Measurements from ENCODE around the gene MNT.

The MNT gene

DNA sequence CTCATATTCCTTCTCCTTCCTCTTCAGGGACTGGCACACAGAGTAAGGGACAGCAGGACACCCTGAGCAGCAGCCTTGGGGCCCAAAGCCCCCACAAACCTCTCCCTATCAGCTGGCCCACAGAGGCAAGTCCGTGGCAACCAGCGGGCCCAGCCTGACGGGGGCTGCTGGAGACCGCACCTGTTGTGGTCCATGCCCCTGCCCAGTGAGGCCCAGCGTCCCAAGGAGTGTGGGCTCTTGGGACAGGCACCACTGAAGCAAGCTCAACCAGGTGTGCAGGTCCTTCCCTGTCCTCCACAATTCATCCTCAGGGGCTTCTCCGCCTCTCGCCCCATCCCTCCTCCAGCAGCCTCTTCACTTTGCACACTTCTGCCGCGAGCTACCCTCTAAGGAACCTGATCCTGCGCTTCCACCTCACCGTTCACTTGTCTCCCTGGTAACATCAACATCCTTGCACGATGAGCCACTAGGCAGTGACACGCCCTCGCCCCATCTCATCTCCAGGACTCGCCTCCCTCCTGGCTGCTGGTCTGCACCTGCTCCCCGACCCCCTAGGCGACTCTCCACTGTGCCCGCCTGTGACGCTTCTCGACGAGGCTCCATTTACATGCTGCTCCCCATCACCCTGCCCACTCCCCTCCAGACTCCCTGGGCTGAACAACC, 12.7 kb downstream of the MNT start:
- TF ChIP-seq TAF1 (IDR thresholded peaks at IDR 0.05; ENCODE audit: borderline replicate concordance, insufficient read depth, low read length) (no peak), SIN3A (IDR thresholded peaks at IDR 0.05; ENCODE audit: borderline replicate concordance, insufficient read depth, low read length) (no peak), FOXP2 (optimal IDR thresholded peaks at IDR 0.05; ENCODE audit: borderline replicate concordance, extremely low read depth, extremely low read length, insufficient read depth) (no peak), POLR2AphosphoS5 (IDR thresholded peaks at IDR 0.05; ENCODE audit: low read depth, low read length) (no peak)
- TF ChIP-seq, protein P1, sequence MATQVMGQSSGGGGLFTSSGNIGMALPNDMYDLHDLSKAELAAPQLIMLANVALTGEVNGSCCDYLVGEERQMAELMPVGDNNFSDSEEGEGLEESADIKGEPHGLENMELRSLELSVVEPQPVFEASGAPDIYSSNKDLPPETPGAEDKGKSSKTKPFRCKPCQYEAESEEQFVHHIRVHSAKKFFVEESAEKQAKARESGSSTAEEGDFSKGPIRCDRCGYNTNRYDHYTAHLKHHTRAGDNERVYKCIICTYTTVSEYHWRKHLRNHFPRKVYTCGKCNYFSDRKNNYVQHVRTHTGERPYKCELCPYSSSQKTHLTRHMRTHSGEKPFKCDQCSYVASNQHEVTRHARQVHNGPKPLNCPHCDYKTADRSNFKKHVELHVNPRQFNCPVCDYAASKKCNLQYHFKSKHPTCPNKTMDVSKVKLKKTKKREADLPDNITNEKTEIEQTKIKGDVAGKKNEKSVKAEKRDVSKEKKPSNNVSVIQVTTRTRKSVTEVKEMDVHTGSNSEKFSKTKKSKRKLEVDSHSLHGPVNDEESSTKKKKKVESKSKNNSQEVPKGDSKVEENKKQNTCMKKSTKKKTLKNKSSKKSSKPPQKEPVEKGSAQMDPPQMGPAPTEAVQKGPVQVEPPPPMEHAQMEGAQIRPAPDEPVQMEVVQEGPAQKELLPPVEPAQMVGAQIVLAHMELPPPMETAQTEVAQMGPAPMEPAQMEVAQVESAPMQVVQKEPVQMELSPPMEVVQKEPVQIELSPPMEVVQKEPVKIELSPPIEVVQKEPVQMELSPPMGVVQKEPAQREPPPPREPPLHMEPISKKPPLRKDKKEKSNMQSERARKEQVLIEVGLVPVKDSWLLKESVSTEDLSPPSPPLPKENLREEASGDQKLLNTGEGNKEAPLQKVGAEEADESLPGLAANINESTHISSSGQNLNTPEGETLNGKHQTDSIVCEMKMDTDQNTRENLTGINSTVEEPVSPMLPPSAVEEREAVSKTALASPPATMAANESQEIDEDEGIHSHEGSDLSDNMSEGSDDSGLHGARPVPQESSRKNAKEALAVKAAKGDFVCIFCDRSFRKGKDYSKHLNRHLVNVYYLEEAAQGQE (IDR thresholded peaks at IDR 0.05; ENCODE audit: insufficient read depth in 1 of 2, low read depth in 2 of 2, low read length in 2 of 2) = no peak

DNA sequence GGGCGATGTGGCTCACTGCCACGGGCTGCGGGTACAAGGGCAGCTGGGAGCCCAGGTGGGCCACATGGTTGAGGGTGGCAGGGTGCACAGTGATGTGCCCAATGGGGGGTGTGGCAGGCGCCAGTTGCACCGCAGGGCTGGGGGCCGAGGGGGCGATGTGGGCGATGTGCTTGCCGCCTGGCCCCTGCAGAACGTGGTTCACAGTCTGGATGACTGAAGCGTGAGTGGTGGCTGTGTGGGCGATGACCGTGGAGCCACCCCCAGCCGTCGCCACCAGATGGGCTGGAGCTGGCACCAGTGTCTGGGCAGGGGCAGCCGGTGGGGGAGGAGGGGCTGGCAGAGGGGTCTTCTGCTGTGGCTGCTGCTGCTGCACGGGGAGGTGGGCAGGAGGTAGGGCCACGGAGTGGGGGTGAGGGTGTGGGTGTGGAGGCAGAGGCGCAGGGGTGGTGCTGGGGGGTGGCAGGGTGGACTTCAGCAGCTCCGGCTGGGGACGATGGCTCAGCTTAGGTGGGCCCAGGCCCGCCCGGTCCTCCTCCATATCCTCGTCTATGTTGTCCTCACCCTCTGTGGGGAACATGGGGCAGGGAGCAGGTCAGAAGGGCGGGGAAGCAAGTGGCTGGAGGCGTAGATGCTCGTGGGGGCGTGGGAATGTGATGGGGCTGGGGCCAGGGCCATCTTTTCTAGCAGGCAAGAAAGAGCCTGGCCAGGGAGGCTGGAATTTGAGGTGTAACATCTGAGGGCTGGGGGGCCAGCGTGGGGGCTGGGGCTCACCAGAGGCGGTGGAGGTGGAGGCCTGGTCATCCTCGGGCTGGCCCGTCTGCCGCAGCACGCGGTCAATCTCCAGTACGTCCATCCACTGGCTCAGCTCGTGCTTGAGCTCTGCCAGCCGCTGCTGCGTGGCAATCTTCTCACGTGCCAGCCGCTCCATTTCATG, 13.5 kb downstream of the MNT start:
- TF ChIP-seq, protein P1 (IDR thresholded peaks at IDR 0.05; ENCODE audit: insufficient read depth in 1 of 2, low read depth in 2 of 2, low read length in 2 of 2) = no peak
- TF ChIP-seq FOXP2 (optimal IDR thresholded peaks at IDR 0.05; ENCODE audit: borderline replicate concordance, extremely low read depth, extremely low read length, insufficient read depth) (no peak), SIN3A (IDR thresholded peaks at IDR 0.05; ENCODE audit: borderline replicate concordance, insufficient read depth, low read length) (no peak), POLR2AphosphoS5 (IDR thresholded peaks at IDR 0.05; ENCODE audit: low read depth, low read length) (no peak)

DNA sequence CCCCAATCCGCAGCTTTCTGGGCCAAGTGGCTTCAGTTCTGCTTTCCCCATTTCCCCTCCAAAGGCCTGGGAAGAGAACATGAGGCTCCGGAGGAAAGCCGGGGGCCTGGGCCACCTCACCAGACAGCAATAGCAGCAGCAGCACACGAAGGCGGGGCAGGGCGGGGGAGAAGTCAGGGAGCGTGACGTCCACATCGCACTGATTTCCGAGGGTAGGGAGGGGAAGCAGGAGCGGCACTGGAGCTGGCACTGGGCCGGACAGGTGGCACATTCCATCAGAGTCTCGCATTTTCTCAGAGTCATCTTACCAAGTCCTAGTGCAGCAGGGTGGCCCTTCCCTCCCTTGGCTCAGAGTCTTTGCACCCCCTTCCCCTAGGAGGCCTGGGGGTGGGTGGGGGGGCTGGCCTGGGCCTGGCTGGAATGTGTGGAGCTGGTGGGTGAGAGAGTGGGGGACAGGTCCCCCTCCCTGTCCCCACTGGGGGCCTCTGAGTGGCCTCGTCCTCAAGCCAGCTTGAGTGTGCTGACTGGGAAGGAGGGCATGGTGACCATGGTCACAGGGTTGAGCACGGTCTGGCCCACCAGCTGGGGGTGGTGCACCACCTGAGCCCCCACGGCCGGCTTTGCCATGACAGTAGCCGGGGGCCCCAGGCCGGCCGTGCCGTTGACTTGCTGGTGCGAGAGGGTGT, 14.3 kb downstream of the MNT start:
- TF ChIP-seq SIN3A (IDR thresholded peaks at IDR 0.05; ENCODE audit: borderline replicate concordance, insufficient read depth, low read length) (no peak), FOXP2 (optimal IDR thresholded peaks at IDR 0.05; ENCODE audit: borderline replicate concordance, extremely low read depth, extremely low read length, insufficient read depth) (no peak), POLR2AphosphoS5 (IDR thresholded peaks at IDR 0.05; ENCODE audit: low read depth, low read length) (no peak), TAF1 (IDR thresholded peaks at IDR 0.05; ENCODE audit: borderline replicate concordance, insufficient read depth, low read length) (no peak)
- TF ChIP-seq, protein P1 (IDR thresholded peaks at IDR 0.05; ENCODE audit: insufficient read depth in 1 of 2, low read depth in 2 of 2, low read length in 2 of 2) = no peak

DNA sequence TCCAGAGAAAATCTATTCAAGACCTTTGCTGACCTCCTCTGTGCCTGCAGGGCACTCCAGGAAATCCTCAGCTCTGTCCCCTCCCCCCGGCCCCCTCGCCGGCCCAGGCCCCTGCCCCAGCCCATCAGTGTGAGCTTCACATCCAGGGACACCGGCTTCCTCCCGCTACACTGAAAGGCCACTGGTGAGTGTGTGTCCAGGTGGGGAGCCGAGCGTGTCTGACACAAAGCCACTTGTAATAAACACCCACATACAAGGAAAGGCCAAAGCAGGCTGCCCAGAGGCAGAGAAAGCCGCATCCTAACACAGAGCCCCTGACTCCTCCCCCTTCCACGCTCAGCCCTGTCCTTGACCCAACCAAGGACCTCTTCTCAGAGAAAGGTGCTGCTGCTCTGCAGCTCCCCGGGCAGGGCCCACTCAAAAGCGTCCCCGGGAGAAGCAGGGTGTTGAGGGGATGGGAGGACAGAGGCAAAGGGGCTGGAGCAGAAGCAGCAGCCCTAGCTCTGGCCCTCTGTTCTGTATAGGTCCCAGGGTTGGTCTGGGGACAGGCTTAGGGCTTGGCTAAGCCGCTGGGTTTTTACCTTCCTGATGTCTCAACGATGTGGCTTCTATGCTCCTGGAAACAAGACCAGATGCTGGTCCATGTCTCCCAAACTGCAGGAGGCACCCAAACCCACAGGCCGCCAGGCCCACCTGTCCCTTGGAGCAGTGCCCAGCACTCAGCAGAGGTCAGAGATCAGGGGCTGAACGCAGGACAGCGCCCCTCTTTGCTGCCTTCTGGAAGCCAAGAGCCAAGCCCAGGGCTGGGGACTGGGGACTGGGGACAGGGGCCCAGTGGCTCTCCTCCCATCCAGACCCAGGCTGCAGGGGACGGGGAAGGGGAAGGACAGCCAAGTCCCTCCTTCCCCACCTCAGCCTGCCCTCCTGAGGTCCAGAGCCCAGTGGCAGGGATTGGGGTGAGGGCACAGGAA, 15.3 kb downstream of the MNT start:
- TF ChIP-seq FOXP2 (optimal IDR thresholded peaks at IDR 0.05; ENCODE audit: borderline replicate concordance, extremely low read depth, extremely low read length, insufficient read depth) = no peak
- no peak for TF ChIP-seq TAF1 (IDR thresholded peaks at IDR 0.05; ENCODE audit: borderline replicate concordance, insufficient read depth, low read length)
- TF ChIP-seq POLR2AphosphoS5 (IDR thresholded peaks at IDR 0.05; ENCODE audit: low read depth, low read length) = no peak
- TF ChIP-seq, protein P1 (IDR thresholded peaks at IDR 0.05; ENCODE audit: insufficient read depth in 1 of 2, low read depth in 2 of 2, low read length in 2 of 2) = no peak
- no peak for TF ChIP-seq SIN3A (IDR thresholded peaks at IDR 0.05; ENCODE audit: borderline replicate concordance, insufficient read depth, low read length)

Data from PFSK-1 (cell line).